CD4-positive, alpha-beta T cell treated with Interleukin-6 at 100 ng/mL for 8 hours (primary cell): Measurements from ENCODE around the gene URM1.
A peak's percentile ranks its signal among the peaks of the same experiment; 100 is the strongest.

ENCODE experiments used
- DNase-seq: peaks from one replicate; pipeline ENCODE4 v3.0.0-alpha.2; 2020; ENCODE audit warnings: mixed read lengths, low spot score

The URM1 gene

DNA sequence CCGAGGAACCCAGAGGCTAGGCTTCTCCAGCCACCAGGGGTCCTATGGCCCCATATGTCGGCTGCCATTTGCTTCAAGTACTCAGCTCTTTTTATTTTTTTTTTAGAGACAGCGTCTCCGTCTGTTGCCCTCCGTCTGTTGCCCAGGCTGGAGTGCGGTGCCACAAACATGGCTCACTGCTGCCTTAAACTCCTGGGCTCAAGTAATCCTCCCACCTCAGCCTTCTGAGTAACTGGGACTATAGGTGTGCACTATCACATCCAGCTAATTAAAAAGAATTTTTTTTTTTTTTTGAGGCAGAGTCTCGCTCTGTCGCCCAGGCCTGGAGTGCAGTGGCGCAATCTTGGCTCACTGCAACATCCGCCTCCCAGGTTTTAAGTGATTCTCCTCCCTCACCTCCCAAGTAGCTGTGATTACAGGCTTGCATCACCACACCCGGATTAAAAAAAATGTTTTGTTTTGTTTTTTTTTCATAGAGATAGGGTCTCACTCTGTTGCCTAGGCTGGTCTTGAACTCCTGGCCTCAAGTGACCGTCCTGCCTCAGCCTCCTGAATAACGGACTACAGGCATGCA is 58.4 kb downstream of the URM1 start:
- DNase-seq: no peak

DNA sequence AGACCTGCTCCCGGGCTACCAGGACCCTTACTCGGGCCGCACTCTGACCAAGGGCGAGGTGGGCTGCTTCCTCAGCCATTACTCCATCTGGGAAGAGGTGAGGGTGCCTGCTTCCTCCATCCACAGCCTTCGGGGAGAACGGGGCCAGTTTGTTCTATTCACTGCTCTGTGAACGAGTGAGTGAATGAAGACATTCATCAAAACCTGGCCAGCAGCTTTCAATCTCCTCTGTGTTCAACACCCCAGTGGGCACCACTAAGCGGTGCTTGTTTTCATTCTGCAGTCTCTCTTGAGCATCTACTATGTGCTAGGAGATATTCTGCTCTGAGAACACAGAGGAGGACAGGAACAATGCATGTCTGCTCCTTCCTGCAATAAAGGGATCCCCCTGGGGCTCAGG is 60.0 kb downstream of the URM1 start:
- DNase-seq: no peak

DNA sequence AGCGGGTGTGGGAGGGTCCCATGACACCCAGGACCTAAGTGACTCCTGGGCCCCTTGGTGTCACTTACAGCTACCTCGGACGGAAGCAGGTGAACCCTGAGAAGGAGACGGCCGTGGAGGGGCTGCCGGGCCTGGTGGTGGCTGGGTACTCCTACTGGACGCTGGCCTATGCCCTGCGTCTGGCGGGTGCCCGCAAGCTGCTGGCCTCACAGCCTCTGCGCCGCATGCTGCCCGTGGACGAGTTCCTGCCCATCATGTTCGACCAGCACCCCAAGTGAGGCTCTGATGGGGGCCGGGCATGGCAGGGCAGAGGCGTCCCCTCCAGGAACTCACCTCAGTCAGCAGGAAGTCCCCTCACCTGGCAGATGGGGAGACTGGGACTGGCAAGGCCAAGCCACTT is 63.2 kb downstream of the URM1 start:
- DNase-seq: no peak

DNA sequence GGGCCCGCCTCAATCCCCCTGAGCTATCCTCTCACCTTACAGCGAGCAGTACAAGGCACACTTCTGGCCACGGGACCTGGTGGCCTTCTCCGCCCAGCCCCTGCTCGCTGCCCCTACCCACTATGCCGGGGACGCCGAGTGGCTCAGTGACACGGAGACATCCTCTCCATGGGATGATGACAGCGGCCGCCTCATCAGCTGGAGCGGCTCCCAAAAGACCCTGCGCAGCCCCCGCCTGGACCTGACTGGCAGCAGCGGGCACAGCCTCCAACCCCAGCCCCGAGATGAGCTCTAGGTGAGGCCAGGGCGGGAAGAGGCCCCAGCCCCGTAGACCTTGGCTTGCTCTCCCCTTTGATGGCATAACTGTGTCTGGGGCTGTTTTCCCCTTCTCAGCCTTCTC is 64.4 kb downstream of the URM1 start:
- DNase-seq: no peak

DNA sequence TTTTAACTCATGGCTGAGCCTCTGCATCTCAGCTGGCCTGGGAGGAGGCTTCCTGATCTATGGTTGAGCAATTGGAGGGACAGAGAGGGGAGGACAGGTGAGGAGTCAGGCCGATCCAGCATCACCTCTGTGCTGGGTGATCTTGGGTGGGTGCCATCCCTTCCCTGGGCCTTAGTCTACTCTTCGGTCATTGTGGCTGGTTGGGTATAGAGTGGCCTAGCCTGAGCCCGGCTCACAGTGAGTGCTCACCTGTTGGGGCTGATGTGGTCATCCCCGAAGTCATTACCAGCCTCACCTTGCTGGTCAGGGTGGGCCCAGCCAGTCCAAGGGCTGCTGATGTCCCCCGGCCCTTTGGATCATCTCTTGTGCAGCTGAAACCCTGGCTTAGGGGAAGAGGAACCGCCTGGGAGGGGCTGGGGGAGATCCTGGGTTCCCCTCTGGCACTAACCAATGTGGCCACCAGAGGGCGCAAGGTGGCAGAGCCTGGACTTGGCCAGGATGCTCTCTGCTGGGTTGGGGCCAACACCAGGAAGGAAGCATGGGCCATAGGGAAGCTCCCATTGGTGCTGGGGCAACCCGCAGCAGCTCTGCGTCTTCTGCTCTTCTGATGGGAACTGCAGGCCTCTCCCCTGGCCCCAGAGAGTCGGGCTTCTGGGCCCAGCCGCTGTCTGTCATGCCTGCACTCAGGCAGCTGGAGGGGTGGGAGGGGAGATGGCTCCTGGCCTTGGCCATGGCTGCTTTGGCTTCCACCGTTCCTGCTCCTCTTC is 67.4 kb downstream of the URM1 start:
- DNase-seq: peak; percentile 74

DNA sequence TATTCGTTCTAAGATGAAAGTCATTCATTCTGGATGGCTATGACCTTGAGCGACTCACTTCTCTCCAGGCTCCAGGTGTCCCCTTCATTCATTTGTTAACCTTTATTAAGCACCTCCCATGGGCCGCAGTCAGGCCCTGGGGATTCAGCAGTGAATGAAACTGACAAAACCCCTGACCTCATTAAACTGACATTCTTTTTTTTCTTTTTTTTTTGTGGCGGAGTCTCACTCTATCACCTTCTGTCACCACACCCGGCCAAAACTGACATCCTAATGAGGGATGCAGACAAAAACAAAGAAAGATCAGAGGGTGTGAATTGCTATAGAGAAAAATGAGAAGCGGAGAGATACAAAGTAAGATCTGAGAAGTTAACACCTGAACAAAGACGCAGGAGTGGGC is 68.1 kb downstream of the URM1 start:
- no peak for DNase-seq
